ENCODE measurements around the gene MALAT1.

The MALAT1 gene

DNA sequence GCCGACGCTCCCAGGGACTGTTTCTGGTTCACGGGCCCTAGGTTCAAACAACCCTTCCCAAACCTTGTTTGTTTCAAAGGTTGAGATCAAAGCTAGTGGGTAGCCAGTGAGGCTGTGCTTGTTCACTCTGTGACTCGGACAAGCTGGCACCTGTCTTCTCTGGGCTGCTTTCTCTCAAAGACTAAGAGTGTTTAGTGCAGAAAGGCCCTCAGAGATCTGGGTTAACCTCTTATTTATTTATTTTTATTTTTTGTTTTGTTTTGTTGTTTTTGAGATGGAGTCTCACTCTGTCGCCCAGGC, 13.0 kb upstream of the MALAT1 start:
- TF ChIP-seq ZNF565 (CRISPR knock-in tag; conservative IDR thresholded peaks at IDR 0.05; ENCODE audit: low read depth): 0 out of 2 replicates have a peak, but pooled peaks have one; percentile 50
- no peak for TF ChIP-seq ZFP3 (CRISPR knock-in tag; IDR thresholded peaks at IDR 0.05)
- TF ChIP-seq ZNF8 (CRISPR knock-in tag; IDR thresholded peaks at IDR 0.05): 0 out of 2 replicates have a peak, but pooled peaks have one; percentile 43
- TF ChIP-seq, protein P1, sequence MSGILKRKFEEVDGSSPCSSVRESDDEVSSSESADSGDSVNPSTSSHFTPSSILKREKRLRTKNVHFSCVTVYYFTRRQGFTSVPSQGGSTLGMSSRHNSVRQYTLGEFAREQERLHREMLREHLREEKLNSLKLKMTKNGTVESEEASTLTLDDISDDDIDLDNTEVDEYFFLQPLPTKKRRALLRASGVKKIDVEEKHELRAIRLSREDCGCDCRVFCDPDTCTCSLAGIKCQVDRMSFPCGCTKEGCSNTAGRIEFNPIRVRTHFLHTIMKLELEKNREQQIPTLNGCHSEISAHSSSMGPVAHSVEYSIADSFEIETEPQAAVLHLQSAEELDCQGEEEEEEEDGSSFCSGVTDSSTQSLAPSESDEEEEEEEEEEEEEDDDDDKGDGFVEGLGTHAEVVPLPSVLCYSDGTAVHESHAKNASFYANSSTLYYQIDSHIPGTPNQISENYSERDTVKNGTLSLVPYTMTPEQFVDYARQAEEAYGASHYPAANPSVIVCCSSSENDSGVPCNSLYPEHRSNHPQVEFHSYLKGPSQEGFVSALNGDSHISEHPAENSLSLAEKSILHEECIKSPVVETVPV (CRISPR knock-in tag; IDR thresholded peaks at IDR 0.05): no peak
- no peak for ATAC-seq

DNA sequence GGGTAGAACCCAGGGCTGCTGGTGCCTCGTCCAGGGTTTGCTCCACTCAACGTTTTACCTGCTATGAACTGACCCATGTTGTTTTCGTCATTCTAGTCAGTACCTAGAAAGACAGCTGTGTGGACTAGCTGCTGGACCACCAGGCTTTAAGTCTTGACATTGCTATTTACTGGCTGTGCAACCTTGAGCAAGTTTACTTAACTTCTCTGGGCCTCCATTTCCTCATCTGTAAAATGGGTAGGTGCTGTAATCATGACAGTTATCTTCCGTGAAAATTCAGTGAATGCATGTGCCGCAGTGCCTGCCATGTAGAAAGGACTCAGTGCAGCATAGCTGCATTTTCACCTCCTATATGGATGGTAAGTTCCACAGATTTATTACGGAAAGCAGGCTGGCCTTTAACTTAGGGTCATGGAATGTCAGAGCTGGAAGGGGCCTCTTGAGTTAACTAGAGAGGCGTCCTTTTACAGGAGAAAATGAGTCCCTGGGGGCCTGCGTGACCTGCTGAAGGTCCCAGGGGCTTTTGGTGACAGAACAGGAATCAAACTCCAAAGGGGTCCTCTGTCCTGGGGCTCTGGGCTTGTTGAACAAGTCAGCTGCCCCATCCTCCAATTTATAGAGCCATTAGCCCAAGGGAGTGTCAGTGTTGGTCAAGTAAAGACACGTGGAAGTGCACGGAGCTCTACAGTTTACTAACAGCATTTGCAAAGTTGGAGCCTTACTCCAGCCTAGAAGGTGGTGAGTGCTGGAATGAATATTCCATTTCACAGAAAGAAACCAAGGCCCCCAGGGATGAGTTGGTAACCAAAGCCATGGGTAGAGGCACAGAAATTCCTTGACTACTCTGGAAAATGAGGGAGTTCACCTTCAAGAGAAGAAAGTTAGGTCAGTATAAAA, 12.0 kb upstream of the MALAT1 start:
- ATAC-seq: no peak
- TF ChIP-seq, protein P2, sequence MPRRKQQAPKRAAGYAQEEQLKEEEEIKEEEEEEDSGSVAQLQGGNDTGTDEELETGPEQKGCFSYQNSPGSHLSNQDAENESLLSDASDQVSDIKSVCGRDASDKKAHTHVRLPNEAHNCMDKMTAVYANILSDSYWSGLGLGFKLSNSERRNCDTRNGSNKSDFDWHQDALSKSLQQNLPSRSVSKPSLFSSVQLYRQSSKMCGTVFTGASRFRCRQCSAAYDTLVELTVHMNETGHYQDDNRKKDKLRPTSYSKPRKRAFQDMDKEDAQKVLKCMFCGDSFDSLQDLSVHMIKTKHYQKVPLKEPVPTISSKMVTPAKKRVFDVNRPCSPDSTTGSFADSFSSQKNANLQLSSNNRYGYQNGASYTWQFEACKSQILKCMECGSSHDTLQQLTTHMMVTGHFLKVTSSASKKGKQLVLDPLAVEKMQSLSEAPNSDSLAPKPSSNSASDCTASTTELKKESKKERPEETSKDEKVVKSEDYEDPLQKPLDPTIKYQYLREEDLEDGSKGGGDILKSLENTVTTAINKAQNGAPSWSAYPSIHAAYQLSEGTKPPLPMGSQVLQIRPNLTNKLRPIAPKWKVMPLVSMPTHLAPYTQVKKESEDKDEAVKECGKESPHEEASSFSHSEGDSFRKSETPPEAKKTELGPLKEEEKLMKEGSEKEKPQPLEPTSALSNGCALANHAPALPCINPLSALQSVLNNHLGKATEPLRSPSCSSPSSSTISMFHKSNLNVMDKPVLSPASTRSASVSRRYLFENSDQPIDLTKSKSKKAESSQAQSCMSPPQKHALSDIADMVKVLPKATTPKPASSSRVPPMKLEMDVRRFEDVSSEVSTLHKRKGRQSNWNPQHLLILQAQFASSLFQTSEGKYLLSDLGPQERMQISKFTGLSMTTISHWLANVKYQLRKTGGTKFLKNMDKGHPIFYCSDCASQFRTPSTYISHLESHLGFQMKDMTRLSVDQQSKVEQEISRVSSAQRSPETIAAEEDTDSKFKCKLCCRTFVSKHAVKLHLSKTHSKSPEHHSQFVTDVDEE (CRISPR knock-in tag; IDR thresholded peaks at IDR 0.05): no peak
- TF ChIP-seq ZC3H10 (CRISPR knock-in tag; IDR thresholded peaks at IDR 0.05) (peak; percentile 47; the same call in 1 of the 2 replicates), ZFP30 (CRISPR knock-in tag; IDR thresholded peaks at IDR 0.05) (no peak), ZNF70 (CRISPR knock-in tag; IDR thresholded peaks at IDR 0.05) (no peak), ZFP3 (CRISPR knock-in tag; IDR thresholded peaks at IDR 0.05) (peak; percentile 52; the same call in 1 of the 2 replicates), CSDC2 (CRISPR knock-in tag; IDR thresholded peaks at IDR 0.05) (peak; percentile 91; the same call in 1 of the 2 replicates)

DNA sequence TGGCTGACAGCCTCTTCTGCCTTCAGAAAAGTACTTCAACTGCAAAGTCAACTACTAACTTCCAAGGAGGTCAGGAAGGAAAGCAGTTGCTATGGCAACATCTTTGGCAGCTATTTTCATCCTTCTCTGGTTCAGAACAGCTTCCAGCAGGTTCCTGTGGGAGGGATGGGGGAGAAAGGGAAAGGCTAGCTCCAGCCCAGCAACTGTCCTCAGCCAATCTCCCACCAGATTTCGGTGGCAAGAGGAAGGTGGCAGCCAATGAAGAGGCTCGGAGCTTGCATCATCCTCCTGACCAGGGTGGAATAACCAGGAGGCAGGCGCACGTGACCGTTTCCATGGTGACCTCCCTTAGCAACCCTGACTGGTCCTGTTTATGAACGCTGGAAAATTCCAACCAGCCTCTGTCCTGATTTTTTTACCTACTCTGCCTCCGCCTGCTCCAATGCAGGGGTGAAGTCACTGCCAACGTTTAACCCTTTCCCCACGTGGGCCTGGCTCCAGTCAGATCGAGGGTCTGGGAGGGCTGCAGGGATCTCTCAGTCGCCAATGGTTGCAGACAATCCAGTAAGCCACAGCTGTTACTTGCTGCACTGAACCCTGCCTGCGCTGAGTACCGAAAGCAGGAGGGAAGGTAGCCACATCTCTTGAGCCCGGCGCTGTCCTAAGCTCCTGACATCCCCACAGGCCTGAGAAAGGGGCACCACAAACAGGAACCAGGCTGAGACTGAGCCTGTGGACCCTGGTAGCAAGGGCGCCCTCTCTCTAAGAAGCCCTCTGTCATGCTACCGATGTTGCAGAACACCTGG, 11.2 kb upstream of the MALAT1 start:
- ATAC-seq: peak; percentile 78

More for the DNA sequence above, 11.2 kb upstream of the MALAT1 start:
- TF ChIP-seq, protein P2 (CRISPR knock-in tag; IDR thresholded peaks at IDR 0.05): peak; percentile 85
- no peak for TF ChIP-seq ZC3H10 (CRISPR knock-in tag; IDR thresholded peaks at IDR 0.05)
- TF ChIP-seq RARB (CRISPR knock-in tag; IDR thresholded peaks at IDR 0.05): peak; percentile 49; the same call in 1 of the 2 replicates
- peak; percentile 94 for TF ChIP-seq CSDC2 (CRISPR knock-in tag; IDR thresholded peaks at IDR 0.05)
- TF ChIP-seq ZFP30 (CRISPR knock-in tag; IDR thresholded peaks at IDR 0.05): no peak
- TF ChIP-seq, protein P3, sequence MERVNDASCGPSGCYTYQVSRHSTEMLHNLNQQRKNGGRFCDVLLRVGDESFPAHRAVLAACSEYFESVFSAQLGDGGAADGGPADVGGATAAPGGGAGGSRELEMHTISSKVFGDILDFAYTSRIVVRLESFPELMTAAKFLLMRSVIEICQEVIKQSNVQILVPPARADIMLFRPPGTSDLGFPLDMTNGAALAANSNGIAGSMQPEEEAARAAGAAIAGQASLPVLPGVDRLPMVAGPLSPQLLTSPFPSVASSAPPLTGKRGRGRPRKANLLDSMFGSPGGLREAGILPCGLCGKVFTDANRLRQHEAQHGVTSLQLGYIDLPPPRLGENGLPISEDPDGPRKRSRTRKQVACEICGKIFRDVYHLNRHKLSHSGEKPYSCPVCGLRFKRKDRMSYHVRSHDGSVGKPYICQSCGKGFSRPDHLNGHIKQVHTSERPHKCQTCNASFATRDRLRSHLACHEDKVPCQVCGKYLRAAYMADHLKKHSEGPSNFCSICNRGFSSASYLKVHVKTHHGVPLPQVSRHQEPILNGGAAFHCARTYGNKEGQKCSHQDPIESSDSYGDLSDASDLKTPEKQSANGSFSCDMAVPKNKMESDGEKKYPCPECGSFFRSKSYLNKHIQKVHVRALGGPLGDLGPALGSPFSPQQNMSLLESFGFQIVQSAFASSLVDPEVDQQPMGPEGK (CRISPR knock-in tag; IDR thresholded peaks at IDR 0.05; ENCODE audit: borderline replicate concordance): peak; percentile 29; the same call in 1 of the 2 replicates
- TF ChIP-seq ZFP3 (CRISPR knock-in tag; IDR thresholded peaks at IDR 0.05): peak; percentile 31; the same call in 1 of the 2 replicates
- 0 out of 2 replicates have a peak, but pooled peaks have one; percentile 75 for TF ChIP-seq GLIS3 (CRISPR knock-in tag; IDR thresholded peaks at IDR 0.05)
- TF ChIP-seq, protein P4, sequence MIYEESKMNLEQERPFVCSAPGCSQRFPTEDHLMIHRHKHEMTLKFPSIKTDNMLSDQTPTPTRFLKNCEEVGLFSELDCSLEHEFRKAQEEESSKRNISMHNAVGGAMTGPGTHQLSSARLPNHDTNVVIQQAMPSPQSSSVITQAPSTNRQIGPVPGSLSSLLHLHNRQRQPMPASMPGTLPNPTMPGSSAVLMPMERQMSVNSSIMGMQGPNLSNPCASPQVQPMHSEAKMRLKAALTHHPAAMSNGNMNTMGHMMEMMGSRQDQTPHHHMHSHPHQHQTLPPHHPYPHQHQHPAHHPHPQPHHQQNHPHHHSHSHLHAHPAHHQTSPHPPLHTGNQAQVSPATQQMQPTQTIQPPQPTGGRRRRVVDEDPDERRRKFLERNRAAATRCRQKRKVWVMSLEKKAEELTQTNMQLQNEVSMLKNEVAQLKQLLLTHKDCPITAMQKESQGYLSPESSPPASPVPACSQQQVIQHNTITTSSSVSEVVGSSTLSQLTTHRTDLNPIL (CRISPR knock-in tag; IDR thresholded peaks at IDR 0.05; ENCODE audit: low read depth): no peak
- peak; percentile 74; the same call in 1 of the 2 replicates for TF ChIP-seq SNAI2 (CRISPR knock-in tag; IDR thresholded peaks at IDR 0.05)

All from SK-N-SH treated with all-trans-retinoic acid at 6 μM for 48 hours (cell line).